ENCODE results near the gene IL1F10. TPM values are rescaled to one million over a fixed set of nuclear protein-coding genes. Genes with fewer than 3 reads are reported as not detected.

IL1F10 gene
- total RNA-seq, 1 experiment from 2014 or later: not detected

- H3K9me3 ChIP-seq (ENCODE audit: low read depth, low read length, poor library complexity, severe bottlenecking): no peaks in the 10 kb centered on the region
- no TSS peak for BruUV-seq (replicated peaks)
- peaks cover 9% of the 10 kb centered on the region for H3K27me3 ChIP-seq (replicated peaks; ENCODE audit: insufficient read depth, low read depth, low read length, poor library complexity)
- no peaks in the 10 kb centered on the region for H3K36me3 ChIP-seq (ENCODE audit: insufficient read depth, low read length, poor library complexity, severe bottlenecking)
- H3K4me1 ChIP-seq (ENCODE audit: insufficient read depth, low read length, poor library complexity, severe bottlenecking): no peaks in the 10 kb centered on the region
- no peak overlapping the region for H3K4me3 ChIP-seq (ENCODE audit: low read depth, low read length, poor library complexity, severe bottlenecking)
- CTCF ChIA-PET: no interaction called here
- TF ChIP-seq EZH2 (IDR thresholded peaks at IDR 0.05; ENCODE audit: borderline replicate concordance, low read depth, low read length, poor library complexity, severe bottlenecking): no peak
- no peak for TF ChIP-seq CTCF (conservative IDR thresholded peaks at IDR 0.05; ENCODE audit: low read depth, low read length)
- intact Hi-C loops (cut with micrococcal nuclease; ENCODE audit: unreplicated experiment): no loop called here
- H3K27ac ChIP-seq (ENCODE audit: low read depth, low read length, poor library complexity, severe bottlenecking): no peak overlapping the region
- no peak for DNase-seq (ENCODE audit: low spot score)
- POLR2A ChIA-PET (ENCODE audit: low non-redundant PET): no interaction called here
Measured at GRCh38 chr2:113050921-113051895, 16.6 kb upstream of the IL1F10 start.

GRCh38 chr2:113052396-113052917, 15.3 kb upstream of the IL1F10 start, which contains the start of gene IL36B:
IL36B (minus strand) TSS chr2:113052867.
- Histone ChIP-seq H3K4me1 (ENCODE audit: insufficient read depth, low read length, poor library complexity, severe bottlenecking) (no peaks in the 10 kb centered on the region), H3K9me3 (ENCODE audit: low read depth, low read length, poor library complexity, severe bottlenecking) (no peaks in the 10 kb centered on the region), H3K27me3 (replicated peaks; ENCODE audit: insufficient read depth, low read depth, low read length, poor library complexity) (no peaks in the 10 kb centered on the region), H3K27ac (ENCODE audit: low read depth, low read length, poor library complexity, severe bottlenecking) (no peak within 1 kb of the TSS), H3K36me3 (ENCODE audit: insufficient read depth, low read length, poor library complexity, severe bottlenecking) (no peaks in the 10 kb centered on the region), H3K4me3 (ENCODE audit: low read depth, low read length, poor library complexity, severe bottlenecking) (no peak within 1 kb of the TSS)
- intact Hi-C loops (cut with micrococcal nuclease; ENCODE audit: unreplicated experiment): no loop called here
- TF ChIP-seq EZH2 (IDR thresholded peaks at IDR 0.05; ENCODE audit: borderline replicate concordance, low read depth, low read length, poor library complexity, severe bottlenecking): no peak
- DNase-seq (ENCODE audit: low spot score): no peak
- no TSS peak for BruUV-seq (replicated peaks)
- POLR2A ChIA-PET (ENCODE audit: low non-redundant PET): no interaction called here
- CTCF ChIA-PET: no interaction called here

DNA sequence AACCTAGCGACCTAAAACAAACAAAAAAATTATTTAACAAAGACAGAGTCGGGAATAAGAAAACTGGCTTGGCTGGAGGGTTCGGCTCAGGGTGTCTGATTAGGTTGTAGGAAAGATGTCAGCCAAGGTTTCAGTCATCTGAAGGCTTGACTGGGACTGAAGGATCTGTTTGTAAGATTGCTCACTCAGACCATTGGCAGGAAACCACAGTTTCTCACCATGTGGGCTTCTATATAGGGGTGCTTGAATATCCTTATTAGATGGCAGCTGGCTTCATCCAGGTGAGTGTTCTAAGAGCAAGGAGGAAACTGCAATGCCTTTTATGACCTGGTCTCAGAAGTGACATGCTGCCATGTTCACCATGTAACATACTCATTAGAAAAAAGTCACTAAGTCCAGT, 14.1 kb upstream of the IL1F10 start:
- no peaks in the 10 kb centered on the region for H3K27me3 ChIP-seq (replicated peaks; ENCODE audit: insufficient read depth, low read depth, low read length, poor library complexity)
- POLR2A ChIA-PET (ENCODE audit: low non-redundant PET): no interaction called here
- BruUV-seq (replicated peaks): no TSS peak
- no peaks in the 10 kb centered on the region for H3K9me3 ChIP-seq (ENCODE audit: low read depth, low read length, poor library complexity, severe bottlenecking)
- H3K36me3 ChIP-seq (ENCODE audit: insufficient read depth, low read length, poor library complexity, severe bottlenecking): no peaks in the 10 kb centered on the region
- intact Hi-C loops (cut with micrococcal nuclease; ENCODE audit: unreplicated experiment): no loop called here
- no peak overlapping the region for H3K27ac ChIP-seq (ENCODE audit: low read depth, low read length, poor library complexity, severe bottlenecking)
- no peak overlapping the region for H3K4me3 ChIP-seq (ENCODE audit: low read depth, low read length, poor library complexity, severe bottlenecking)
- no peak for DNase-seq (ENCODE audit: low spot score)
- TF ChIP-seq CTCF (conservative IDR thresholded peaks at IDR 0.05; ENCODE audit: low read depth, low read length) (no peak), EZH2 (IDR thresholded peaks at IDR 0.05; ENCODE audit: borderline replicate concordance, low read depth, low read length, poor library complexity, severe bottlenecking) (no peak)
- CTCF ChIA-PET: no interaction called here
- no peaks in the 10 kb centered on the region for H3K4me1 ChIP-seq (ENCODE audit: insufficient read depth, low read length, poor library complexity, severe bottlenecking)

Measured in A673 (cell line).